H1 (cell line): ENCODE data around the gene GREB1. TPM values are rescaled to one million over a fixed set of nuclear protein-coding genes. Genes with fewer than 3 reads are reported as not detected.

Experiments used
- CTCF ChIA-PET: fragments of 300-600 bp; sonication (Branson Sonifier 250); formaldehyde crosslinking; loops from one replicate; lab custom pipeline; 2021; ENCODE audit not compliant: partially characterized antibody; lab: Charles Lee
- POLR2A ChIA-PET: fragments of 300-600 bp; sonication (Branson Sonifier 250); formaldehyde crosslinking; loops from one replicate; lab custom pipeline; 2021; ENCODE audit warnings: inconsistent platforms; ENCODE audit not compliant: partially characterized antibody; lab: Charles Lee
- DNase-seq, 2 experiments: peaks; one replicate each; pipeline versions ENCODE4 v3.0.0 to v3.0.0-alpha.2; 2010 to 2022; ENCODE audit warnings: low spot score in 2 of 2, low read depth in 1 of 2, mixed read lengths in 1 of 2
- FAIRE-seq: peaks from 2 replicates; lab custom pipeline; 2011; peaks lifted over from hg19 to GRCh38; lab: Jason Lieb, UNC
- H2AFZ ChIP-seq: 2 replicates; pipeline ENCODE4 v1.8.1; 2012; ENCODE audit warnings: low read length, inconsistent platforms
- H2AK5ac ChIP-seq: 2 replicates; pipeline ENCODE4 v1.6.1; 2013; ENCODE audit warnings: low read depth, low read length
- H2BK120ac ChIP-seq: replicated peaks from 2 replicates; pipeline ENCODE3; 2013; ENCODE audit warnings: low read depth, low read length, inconsistent platforms
- H2BK12ac ChIP-seq: 2 replicates; pipeline ENCODE4 v1.6.1; 2013; ENCODE audit warnings: low read depth, low read length
- H2BK15ac ChIP-seq: 2 replicates; pipeline ENCODE4 v1.6.1; 2013; ENCODE audit warnings: low read length
- H2BK20ac ChIP-seq: 2 replicates; pipeline ENCODE4 v1.6.1; 2013; ENCODE audit warnings: low read length
- H2BK5ac ChIP-seq: 2 replicates; pipeline ENCODE4 v1.6.1; 2013; ENCODE audit warnings: low read depth, low read length
- H3K14ac ChIP-seq: 2 replicates; pipeline ENCODE4 v1.6.1; 2013; ENCODE audit warnings: inconsistent platforms; ENCODE audit not compliant: insufficient read length
- H3K18ac ChIP-seq: 2 replicates; pipeline ENCODE4 v1.6.1; 2013; ENCODE audit warnings: low read length; ENCODE audit errors: extremely low read depth
- H3K23ac ChIP-seq: 2 replicates; pipeline ENCODE4 v1.6.1; 2013; ENCODE audit warnings: inconsistent platforms; ENCODE audit not compliant: insufficient read length
- H3K23me2 ChIP-seq: 2 replicates; pipeline ENCODE4 v1.6.1; 2013; ENCODE audit warnings: low read depth, low read length
- H3K27ac ChIP-seq: 2 replicates; pipeline ENCODE4 v1.6.1; 2011; ENCODE audit warnings: low read depth, low read length, inconsistent platforms
- H3K27me3 ChIP-seq, 4 experiments: replicated peaks in 1 of 4; 1 replicate in 1 of 4; 2 replicates in 3 of 4; pipeline versions ENCODE4 v1.6.1 to v1.8.1; 2011 to 2013; ENCODE audit warnings: low read length in 3 of 4, mild to moderate bottlenecking in 3 of 4, inconsistent platforms in 2 of 4, mixed read lengths in 2 of 4, moderate library complexity in 1 of 4; ENCODE audit not compliant: control insufficient read depth in 3 of 4, insufficient read depth in 3 of 4; ENCODE audit errors: extremely low read depth in 1 of 4
- H3K36me3 ChIP-seq, 4 experiments: 2 replicates each; pipeline versions ENCODE4 v1.6.1 to v1.8.1; 2011 to 2013; ENCODE audit warnings: mild to moderate bottlenecking in 4 of 4, low read length in 3 of 4, moderate library complexity in 2 of 4, control low read depth in 1 of 4, inconsistent platforms in 1 of 4; ENCODE audit not compliant: insufficient read depth in 4 of 4, control insufficient read depth in 2 of 4
- H3K4ac ChIP-seq: replicated peaks from 2 replicates; pipeline ENCODE3; 2013; ENCODE audit warnings: low read length, low read depth, mixed read lengths, inconsistent platforms; ENCODE audit not compliant: insufficient read length
- H3K4me1 ChIP-seq, 4 experiments: replicated peaks in 1 of 4; 1 replicate in 1 of 4; 2 replicates in 3 of 4; pipeline versions ENCODE4 v1.6.1 to v1.8.1; 2011 to 2013; ENCODE audit warnings: low read length in 3 of 4, inconsistent platforms in 2 of 4, mixed read lengths in 1 of 4; ENCODE audit not compliant: insufficient read depth in 4 of 4, control insufficient read depth in 3 of 4
- H3K4me2 ChIP-seq, 2 experiments: 2 replicates each; pipeline versions ENCODE4 v1.6.1 to v1.8.1; 2011 to 2013; ENCODE audit warnings: low read depth in 2 of 2, low read length in 2 of 2, control low read depth in 1 of 2, inconsistent platforms in 1 of 2, mild to moderate bottlenecking in 1 of 2; ENCODE audit not compliant: insufficient read depth in 1 of 2
- H3K4me3 ChIP-seq, 4 experiments: fragments of 200-600, 300-600 bp in 1 of 4; sonication (generic), shearing (Covaris generic), sonication (Bioruptor Twin) in 1 of 4; 2 replicates each; pipeline versions ENCODE4 v1.5.1 to v1.8.1; 2011 to 2016; ENCODE audit warnings: low read length in 4 of 4, low read depth in 3 of 4, control low read depth in 2 of 4, inconsistent platforms in 2 of 4, mild to moderate bottlenecking in 2 of 4, mixed read lengths in 1 of 4, moderate library complexity in 1 of 4; ENCODE audit not compliant: insufficient read depth in 2 of 4; ENCODE audit errors: extremely low read depth in 1 of 4
- H3K56ac ChIP-seq: replicated peaks from 2 replicates; pipeline ENCODE3; 2013; ENCODE audit warnings: low read depth, mild to moderate bottlenecking, mixed read lengths, low read length, inconsistent platforms; ENCODE audit not compliant: insufficient read length
- H3K79me1 ChIP-seq: 2 replicates; pipeline ENCODE4 v1.6.1; 2013; ENCODE audit warnings: low read depth, low read length, control low read depth
- H3K79me2 ChIP-seq, 2 experiments: 2 replicates each; pipeline versions ENCODE4 v1.6.1 to v1.8.1; 2012 to 2013; ENCODE audit warnings: low read length in 2 of 2, mild to moderate bottlenecking in 2 of 2, inconsistent platforms in 1 of 2; ENCODE audit not compliant: insufficient read depth in 2 of 2, control insufficient read depth in 1 of 2
- H3K9ac ChIP-seq, 4 experiments: replicated peaks in 1 of 4; 1 replicate in 1 of 4; 2 replicates in 3 of 4; pipeline versions ENCODE4 v1.6.1 to v1.8.1; 2011 to 2013; ENCODE audit warnings: low read depth in 3 of 4, low read length in 3 of 4, control low read depth in 2 of 4, mild to moderate bottlenecking in 2 of 4, moderate library complexity in 2 of 4, inconsistent platforms in 1 of 4; ENCODE audit errors: extremely low read depth in 1 of 4
- H3K9me3 ChIP-seq, 2 experiments: 2 replicates each; pipeline versions ENCODE4 v1.6.1 to v1.8.1; 2012 to 2013; ENCODE audit warnings: mild to moderate bottlenecking in 2 of 2, moderate library complexity in 2 of 2, control low read depth in 1 of 2, inconsistent platforms in 1 of 2, low read depth in 1 of 2, low read length in 1 of 2, mixed read lengths in 1 of 2; ENCODE audit not compliant: insufficient read depth in 2 of 2
- H4K20me1 ChIP-seq, 2 experiments: replicated peaks in 1 of 2; 2 replicates each; pipeline versions ENCODE3 to v1.8.1; 2011 to 2013; ENCODE audit warnings: inconsistent platforms in 2 of 2, low read length in 2 of 2, mild to moderate bottlenecking in 1 of 2; ENCODE audit not compliant: insufficient read depth in 2 of 2, control insufficient read depth in 1 of 2
- H4K5ac ChIP-seq: 2 replicates; pipeline ENCODE4 v1.6.1; 2013; ENCODE audit warnings: low read length, low read depth, mixed read lengths, inconsistent platforms; ENCODE audit not compliant: insufficient read length
- H4K8ac ChIP-seq: 2 replicates; pipeline ENCODE4 v1.8.0; 2013; ENCODE audit warnings: mild to moderate bottlenecking, moderate library complexity, low read length, inconsistent platforms; ENCODE audit not compliant: insufficient read depth; ENCODE audit errors: extremely low read depth
- H4K91ac ChIP-seq: replicated peaks from 2 replicates; pipeline ENCODE3; 2013; ENCODE audit warnings: low read length, mixed read lengths, inconsistent platforms; ENCODE audit not compliant: insufficient read length
- ASH2L ChIP-seq: fragments of 200-600, 300-600 bp; sonication (generic); IDR thresholded peaks from one replicate; pipeline ENCODE4 v1.7.1; 2017; ENCODE audit warnings: low read length
- EGR1 ChIP-seq: IDR thresholded peaks from 2 replicates; pipeline ENCODE4 v1.6.1; 2011; ENCODE audit warnings: low read depth, low read length, borderline replicate concordance
- WGBS, 2 experiments: shearing (Covaris generic) in 1 of 2; methylation state at CpG; one replicate each; pipeline versions ENCODE4 v1.1.6 to v1.1.7; 2013 to 2015; ENCODE audit warnings: low lambda C conversion rate in 2 of 2, mixed read lengths in 2 of 2, inconsistent platforms in 1 of 2, low coverage in 1 of 2, missing lambda C conversion rate in 1 of 2; ENCODE audit not compliant: insufficient replicate concordance in 2 of 2, insufficient coverage in 1 of 2, insufficient read length in 1 of 2; ENCODE audit errors: extremely low coverage in 1 of 2, missing lambda C conversion rate in 1 of 2; 5-methylcytosine and 5-hydroxymethylcytosine counted together
- polyA plus RNA-seq, 7 experiments: library from polyadenylated mRNA; depleted of rRNA in 3 of 7; stranded (reverse) in 5 of 7; unstranded in 2 of 7; fragments of >200 nt in 5 of 7; fragments of 200-250 nt in 2 of 7; gene quantifications; 1 replicate in 5 of 7; 2 replicates in 1 of 7; 4 replicates in 1 of 7; pipeline versions ENCODE4 v1.2.1 to v1.2.3, GENCODE V29; 2011 to 2013; ENCODE audit warnings: missing spikeins in 2 of 7, mixed read lengths in 2 of 7
- total RNA-seq: library from RNA; stranded (reverse); fragmentation: NEBNext Ultra II Directional; extraction: Animal tissue kit (Norgen Biotek cat#: 25700); gene quantifications from 2 replicates; pipeline ENCODE4 v1.2.1, GENCODE V29; 2021

GREB1 gene
- total and polyA plus RNA-seq, 2 of the 8 experiments (the other 6 are each of a cell fraction or from before 2014, with no cell fraction given): 7.9 to 43.4 TPM

DNA sequence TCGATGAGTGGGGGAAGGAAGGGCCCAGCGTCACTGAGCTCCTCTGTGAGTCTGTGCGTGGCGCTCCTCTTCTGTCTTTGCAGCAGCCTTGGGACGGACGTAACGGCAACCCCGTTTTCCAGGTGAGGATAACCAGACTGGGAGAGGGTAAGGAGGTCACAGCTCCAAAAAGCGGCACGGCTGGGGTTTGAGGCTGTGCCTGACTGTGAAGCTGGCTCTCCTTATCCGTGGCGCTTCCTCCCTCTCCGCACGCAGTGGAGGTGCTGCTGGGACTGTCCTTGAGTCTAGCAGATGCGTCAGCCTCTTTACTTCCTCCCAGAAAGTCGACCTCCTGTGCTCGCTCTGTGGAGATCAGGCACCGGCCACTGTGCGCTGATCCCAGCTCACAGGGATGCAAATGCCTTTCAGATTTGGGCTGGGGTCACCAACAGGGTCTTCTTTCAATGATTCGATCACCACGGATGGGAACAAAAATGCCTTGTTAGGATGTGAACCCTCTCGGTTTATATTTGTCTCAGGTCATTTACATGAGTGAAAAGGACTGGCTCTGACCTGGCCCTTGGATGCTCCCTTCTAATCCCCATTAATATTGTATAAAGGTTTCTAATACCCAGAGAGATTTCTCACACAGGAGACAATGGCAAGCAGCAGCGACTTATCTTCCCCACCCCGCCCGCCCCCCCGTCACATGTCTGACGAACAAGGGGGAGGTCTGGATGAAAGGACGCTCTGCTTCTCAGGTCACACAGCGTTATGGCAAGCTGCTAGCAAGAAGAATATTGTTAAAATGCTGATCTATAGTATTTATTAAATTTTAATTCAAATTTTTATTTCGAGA, 37.8 kb upstream of the GREB1 start:
- no peak overlapping the region for H2AK5ac ChIP-seq
- no peak overlapping the region for H3K56ac ChIP-seq
- H3K36me3 ChIP-seq: no peaks in the 10 kb centered on the region
- no peak overlapping the region for H3K27ac ChIP-seq
- 0 out of 2 replicates have a peak overlapping the region, but pooled peaks have one; percentile 8 for H2BK15ac ChIP-seq
- H2AFZ ChIP-seq: no peak overlapping the region
- H2BK20ac ChIP-seq: no peak overlapping the region
- H3K18ac ChIP-seq: no peak overlapping the region
- no peaks in the 10 kb centered on the region for H3K27me3 ChIP-seq
- peak overlapping the region in 1 of 4 experiments; percentile 16; a peak in 3 of 8 replicates for H3K4me3 ChIP-seq
- H3K9me3 ChIP-seq: no peaks in the 10 kb centered on the region
- peak overlapping the region; percentile 71; the same call in 1 of the 2 replicates for H2BK5ac ChIP-seq
- H4K20me1 ChIP-seq: peaks cover 0 to 13% of the 10 kb centered on the region in 2 experiments
- H2BK12ac ChIP-seq: peak overlapping the region; percentile 44; the same call in 1 of the 2 replicates
- 50% methylated on average over 29 of the region's 30 CpGs; no CpG with 5 or more reads in 1 of the 2 experiments for WGBS, 2 experiments
- POLR2A ChIA-PET: interaction anchor here (2.3 kb wide), 1 partner anchor 12 kb away, joined by 6 read pairs; no protein-coding TSS in a partner anchor
- H3K4me2 ChIP-seq: peak overlapping the region; percentile 40 to 52; a peak in 3 of 4 replicates
- no peaks in the 10 kb centered on the region for H3K23me2 ChIP-seq
- H3K4ac ChIP-seq: no peak overlapping the region
- H3K4me1 ChIP-seq: peaks cover 5 to 20% (median 12%) of the 10 kb centered on the region in 4 experiments
- CTCF ChIA-PET: interaction anchor here (0.5 to 20.6 kb wide), 9 partner anchors 11 to 1120 kb away, joined by 3 to 558 read pairs (median 3); partner anchors contain the start of gene GREB1
- TF ChIP-seq EGR1 (no peak), ASH2L (peak; percentile 31)
- no peak overlapping the region for H4K5ac ChIP-seq
- no peak overlapping the region for H2BK120ac ChIP-seq
- peak overlapping the region in 2 of 4 experiments; percentile 35 to 42; a peak in 4 of 7 replicates for H3K9ac ChIP-seq
- H3K79me2 ChIP-seq: peaks cover 6 to 72% of the 10 kb centered on the region in 2 experiments
- H3K14ac ChIP-seq: no peak overlapping the region
- H3K79me1 ChIP-seq: peaks cover 13% of the 10 kb centered on the region
- no peak overlapping the region for H4K8ac ChIP-seq
- FAIRE-seq (peak; percentile 13), DNase-seq (no peak)
- H3K23ac ChIP-seq: no peak overlapping the region
- no peak overlapping the region for H4K91ac ChIP-seq
